ENCODE data around the gene HMCN1. TPM values are rescaled to one million over a fixed set of nuclear protein-coding genes. Genes with fewer than 3 reads are reported as not detected.
"Not testable (repeated sequence)": the region's sequence is repeated elsewhere in the genome, so short reads cannot be mapped to it uniquely, and the experiment has no call there.

Gene HMCN1
- total RNA-seq, 8 experiments from 2014 or later: 0.43 to 56.8 (median 6.8) TPM

DNA sequence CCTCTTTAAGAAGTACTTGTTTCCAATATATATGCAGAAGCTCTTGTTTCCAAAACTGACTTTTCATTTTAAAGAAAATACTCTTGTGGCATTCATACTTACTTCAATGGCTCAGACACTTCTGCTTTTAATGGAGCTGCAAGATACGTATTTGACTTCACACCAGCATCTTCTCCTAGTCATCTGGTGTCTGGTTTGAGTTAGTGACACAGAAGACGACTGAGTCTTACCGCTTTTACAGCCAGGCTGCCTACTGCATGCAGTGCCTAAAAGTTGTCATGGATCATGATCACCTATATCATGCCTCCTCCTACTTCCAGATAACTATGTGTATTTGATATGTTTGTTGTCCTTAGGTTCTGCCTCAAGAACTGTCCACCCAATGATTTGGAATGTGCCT, 455.0 kb downstream of the HMCN1 start:
- no peak for ATAC-seq (replicated peaks in 6 of 8)
- 49 to 100% (median 97%) methylated on average over 1 to 3 of the region's 3 CpGs; no CpG with 5 or more reads in 1 of the 10 experiments for WGBS, 10 experiments
- H3K27ac ChIP-seq: no peak overlapping the region
- in situ Hi-C loops (cut with MboI; ENCODE audit: low pct_unique_long_range_greater_than_20kb in 2 of 9, low sequenced_read_pairs in 9 of 9, unreplicated experiment in 9 of 9): no loop called here
- no peaks in the 10 kb centered on the region for H3K4me1 ChIP-seq (replicated peaks in 1 of 2)
- H3K4me3 ChIP-seq: no peak overlapping the region

DNA sequence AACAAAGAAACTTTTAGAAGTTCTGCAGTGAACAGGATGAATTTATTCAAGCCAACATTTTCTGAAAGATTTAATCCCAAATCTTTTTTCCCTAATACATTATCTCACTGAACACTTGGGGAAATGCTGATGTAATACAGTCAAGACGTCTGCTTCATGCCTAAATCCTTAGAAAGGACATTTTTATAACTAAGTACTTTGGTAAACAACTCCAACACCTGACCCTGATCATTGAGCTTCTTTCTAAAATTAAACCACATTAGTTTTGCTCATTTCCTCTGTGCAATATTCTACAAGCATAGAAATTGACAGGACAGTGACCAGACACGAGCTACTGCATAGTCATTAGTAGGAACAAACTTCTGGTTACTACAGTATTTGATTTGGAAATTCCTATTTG, 457.3 kb downstream of the HMCN1 start:
- no peak overlapping the region for H3K4me3 ChIP-seq
- ATAC-seq (replicated peaks in 6 of 8): no peak
- 40 to 81% (median 63%) methylated on average over 1 to 2 of the region's 2 CpGs; no CpG with 5 or more reads in 2 of the 10 experiments for WGBS, 10 experiments
- no peaks in the 10 kb centered on the region for H3K4me1 ChIP-seq (replicated peaks in 1 of 2)
- in situ Hi-C loops (cut with MboI; ENCODE audit: low pct_unique_long_range_greater_than_20kb in 2 of 9, low sequenced_read_pairs in 9 of 9, unreplicated experiment in 9 of 9): no loop called here
- H3K27ac ChIP-seq: no peak overlapping the region

DNA sequence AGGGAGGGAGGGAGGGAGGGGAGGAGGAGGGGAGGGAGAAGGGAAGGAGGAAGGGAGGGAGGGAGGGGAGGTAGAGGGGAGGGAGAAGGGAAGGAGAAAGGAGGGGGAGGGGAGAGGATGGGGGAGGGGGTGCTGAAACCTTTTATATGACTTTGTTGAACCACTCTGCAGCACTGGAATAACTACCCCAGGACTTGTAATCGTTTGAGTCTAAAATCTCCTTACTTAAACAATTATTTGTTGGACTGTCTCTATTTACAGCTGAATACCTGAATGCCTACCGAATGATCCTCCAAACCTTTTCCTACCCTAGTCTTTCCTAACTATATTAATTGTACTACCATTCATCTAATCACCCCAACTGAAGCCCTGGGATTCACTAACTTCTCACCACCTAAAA, 459.0 kb downstream of the HMCN1 start:
- in situ Hi-C loops (cut with MboI; ENCODE audit: low pct_unique_long_range_greater_than_20kb in 2 of 9, low sequenced_read_pairs in 9 of 9, unreplicated experiment in 9 of 9): no loop called here
- ATAC-seq (replicated peaks in 6 of 8): no peak
- WGBS, 10 experiments: 63 to 100% (median 87%) methylated on average over 1 to 2 of the region's 2 CpGs; no CpG with 5 or more reads in 4 of the 10 experiments
- no peaks in the 10 kb centered on the region for H3K4me1 ChIP-seq (replicated peaks in 1 of 2)
- no peak overlapping the region for H3K27ac ChIP-seq
- H3K4me3 ChIP-seq: no peak overlapping the region

DNA sequence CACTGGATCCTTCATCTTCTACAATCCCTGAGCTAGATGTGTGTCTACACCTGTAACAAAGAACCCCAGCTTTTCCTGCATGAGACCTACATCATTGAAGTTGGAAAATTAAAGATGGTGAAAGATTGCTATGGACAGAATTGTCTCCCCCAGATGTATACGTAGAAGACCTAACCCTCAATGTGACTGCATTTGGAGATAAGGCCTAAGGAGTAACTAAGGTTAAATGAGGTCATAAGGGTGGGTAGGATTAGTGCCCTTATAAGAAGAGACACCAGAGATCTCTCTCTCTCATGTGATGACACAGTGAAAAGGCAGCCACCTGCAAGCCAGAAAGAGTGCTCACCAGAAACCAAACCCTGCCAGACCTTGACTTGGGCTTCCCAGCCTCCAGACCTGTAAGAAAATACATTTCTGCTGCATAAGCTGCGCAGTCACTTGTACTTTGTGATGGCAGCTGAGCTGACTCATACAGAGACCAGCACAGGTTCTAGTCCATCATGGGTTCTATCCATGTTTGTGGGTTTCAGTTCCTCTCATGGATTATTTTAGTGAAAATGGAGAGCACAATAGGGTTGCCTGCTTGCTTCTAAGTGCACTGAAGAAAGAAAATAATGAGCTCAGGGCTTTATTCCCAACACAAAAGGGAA, 460.0 kb downstream of the HMCN1 start:
- WGBS, 10 experiments: 80 to 100% (median 100%) methylated on average over 1 to 2 of the region's 2 CpGs; no CpG with 5 or more reads in 1 of the 10 experiments
- Histone ChIP-seq H3K4me3 (no peak overlapping the region), H3K27ac (no peak overlapping the region), H3K4me1 (replicated peaks in 1 of 2) (no peaks in the 10 kb centered on the region)
- no peak for ATAC-seq (replicated peaks in 6 of 8)
- in situ Hi-C loops (cut with MboI; ENCODE audit: low pct_unique_long_range_greater_than_20kb in 2 of 9, low sequenced_read_pairs in 9 of 9, unreplicated experiment in 9 of 9): no loop called here

DNA sequence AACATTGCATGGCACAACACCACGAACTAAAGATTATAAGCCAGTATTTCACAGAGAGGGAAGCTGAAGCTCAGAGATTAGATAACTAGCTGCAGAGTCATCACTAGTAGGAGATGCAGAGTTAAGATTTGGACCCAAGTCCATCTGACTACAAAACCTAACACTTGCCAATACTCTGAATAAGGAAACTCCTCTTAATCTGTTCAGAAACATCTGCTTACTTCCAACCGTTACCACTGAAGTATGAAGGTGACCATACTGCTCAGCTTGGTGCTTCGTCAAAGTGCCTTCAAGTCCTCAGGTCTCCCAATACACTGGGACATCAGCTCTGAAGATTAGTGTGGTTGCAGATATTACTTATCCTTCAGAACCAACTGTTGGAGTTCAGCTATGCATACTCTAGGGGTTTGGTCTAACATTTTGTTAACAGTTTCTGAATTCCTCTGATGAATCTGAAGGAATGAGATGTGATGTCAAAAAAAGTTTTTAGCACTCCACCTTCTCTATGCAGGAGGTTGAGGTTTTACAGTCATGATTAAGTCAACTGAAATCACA, 461.3 kb downstream of the HMCN1 start:
- in situ Hi-C loops (cut with MboI; ENCODE audit: low pct_unique_long_range_greater_than_20kb in 2 of 9, low sequenced_read_pairs in 9 of 9, unreplicated experiment in 9 of 9): no loop called here
- Histone ChIP-seq H3K4me3 (no peak overlapping the region), H3K4me1 (replicated peaks in 1 of 2) (no peaks in the 10 kb centered on the region), H3K27ac (no peak overlapping the region)
- WGBS, 10 experiments: 13 to 84% (median 66%) methylated on average over 1 to 3 of the region's 3 CpGs
- no peak for ATAC-seq (replicated peaks in 6 of 8)

DNA sequence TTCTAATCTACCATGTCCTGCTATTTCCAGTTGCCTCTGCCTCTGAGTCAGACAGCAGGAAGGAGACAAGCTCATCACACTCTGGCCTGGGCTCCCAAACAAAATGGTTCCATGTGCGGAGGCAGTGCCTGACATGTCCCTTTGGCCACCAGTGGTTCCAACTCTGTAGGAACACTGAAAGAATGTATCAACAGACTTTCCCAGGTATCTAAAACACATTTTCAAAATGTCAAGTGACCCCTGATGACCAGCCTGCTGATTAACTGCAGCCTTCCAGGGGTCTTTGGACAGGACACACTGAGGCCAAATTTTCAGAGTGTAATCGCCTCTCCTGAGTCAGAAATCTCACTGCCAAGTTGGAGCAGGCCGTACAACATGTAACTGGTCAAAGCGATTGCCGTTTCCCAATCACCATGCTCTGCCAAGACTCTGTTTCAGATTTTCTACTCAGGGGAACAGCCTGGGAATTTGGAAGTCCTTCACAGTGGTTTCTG, 468.1 kb downstream of the HMCN1 start:
- in situ Hi-C loops (cut with MboI; ENCODE audit: low pct_unique_long_range_greater_than_20kb in 2 of 9, low sequenced_read_pairs in 9 of 9, unreplicated experiment in 9 of 9): loop anchor here in 7 of 9 experiments (25.0 kb wide), 4 partner anchors 390 to 1390 kb away; partner anchors contain the start of gene HMCN1 (in 3 of the 7)

DNA sequence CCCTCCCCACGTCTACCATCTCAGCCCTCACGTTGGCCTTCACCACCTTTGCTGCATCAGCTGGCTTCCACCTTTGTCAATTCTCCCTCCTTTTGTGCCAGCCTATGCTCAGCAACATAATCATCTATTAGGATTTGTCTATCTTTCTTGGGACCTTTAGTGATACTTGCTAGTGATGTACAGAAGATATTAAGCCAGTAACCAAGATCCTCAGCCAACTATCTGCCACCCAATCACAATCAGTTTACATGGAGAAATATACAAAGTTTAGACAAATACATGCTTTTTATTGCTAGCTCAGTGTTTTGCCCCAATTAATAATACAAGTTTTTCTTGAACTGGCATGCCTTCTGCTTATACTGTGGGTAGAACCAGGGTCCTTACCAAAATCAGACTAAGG, 468.6 kb downstream of the HMCN1 start:
- peaks cover 0 to 7% of the 10 kb centered on the region in 2 donors for H3K4me1 ChIP-seq (replicated peaks in 1 of 2)
- in situ Hi-C loops (cut with MboI; ENCODE audit: low pct_unique_long_range_greater_than_20kb in 2 of 9, low sequenced_read_pairs in 9 of 9, unreplicated experiment in 9 of 9): loop anchor here in 7 of 9 experiments (25.0 kb wide), 4 partner anchors 390 to 1390 kb away; partner anchors contain the start of gene HMCN1 (in 3 of the 7)
- H3K27ac ChIP-seq: no peak overlapping the region
- no peak for ATAC-seq (replicated peaks in 6 of 8)
- H3K4me3 ChIP-seq: no peak overlapping the region
- 20 to 100% (median 20%) methylated on average over 1 to 2 of the region's 2 CpGs; no CpG with 5 or more reads in 7 of the 10 experiments for WGBS, 10 experiments

More for the DNA sequence above, 468.1 kb downstream of the HMCN1 start:
- H3K4me1 ChIP-seq (replicated peaks in 1 of 2): peaks cover 0 to 7% of the 10 kb centered on the region in 2 donors
- 40 to 95% (median 82%) methylated on average over 1 to 5 of the region's 5 CpGs; no CpG with 5 or more reads in 5 of the 10 experiments for WGBS, 10 experiments
- ATAC-seq (replicated peaks in 6 of 8): no peak
- H3K27ac ChIP-seq: no peak overlapping the region
- no peak overlapping the region for H3K4me3 ChIP-seq

DNA sequence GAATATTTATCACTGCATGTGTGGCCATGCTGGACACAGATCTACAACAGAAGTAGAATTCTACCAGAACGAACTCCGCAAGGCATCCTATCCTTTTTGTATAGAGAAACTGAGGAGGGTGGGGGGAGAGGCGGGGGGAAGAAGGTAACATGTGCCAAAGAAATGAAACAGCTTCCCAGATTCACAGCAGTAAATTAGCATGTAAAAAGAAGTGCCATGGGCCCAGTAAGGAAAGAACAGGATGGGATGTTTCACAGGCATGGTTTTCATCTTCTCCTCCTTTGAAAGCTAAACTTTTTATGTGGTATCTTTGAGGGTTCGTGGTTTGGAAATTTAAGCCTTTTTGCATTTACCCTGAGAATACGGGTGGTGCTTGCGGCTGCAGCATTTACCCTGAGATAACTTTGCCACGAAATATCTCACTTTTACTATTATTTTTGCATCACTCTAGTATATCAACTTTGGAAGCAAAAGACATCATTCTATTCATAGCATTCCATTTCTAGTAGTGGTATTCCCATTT, 471.9 kb downstream of the HMCN1 start:
- 32 to 100% (median 65%) methylated on average over 4 to 7 of the region's 7 CpGs; no CpG with 5 or more reads in 1 of the 10 experiments for WGBS, 10 experiments
- peaks cover 0 to 7% of the 10 kb centered on the region in 2 donors for H3K4me1 ChIP-seq (replicated peaks in 1 of 2)
- in situ Hi-C loops (cut with MboI; ENCODE audit: low pct_unique_long_range_greater_than_20kb in 2 of 9, low sequenced_read_pairs in 9 of 9, unreplicated experiment in 9 of 9): loop anchor here in 7 of 9 experiments (25.0 kb wide), 4 partner anchors 394 to 1394 kb away; partner anchors contain the start of gene HMCN1 (in 3 of the 7)
- no peak overlapping the region for H3K27ac ChIP-seq
- ATAC-seq (replicated peaks in 6 of 8): no peak
- H3K4me3 ChIP-seq: no peak overlapping the region

DNA sequence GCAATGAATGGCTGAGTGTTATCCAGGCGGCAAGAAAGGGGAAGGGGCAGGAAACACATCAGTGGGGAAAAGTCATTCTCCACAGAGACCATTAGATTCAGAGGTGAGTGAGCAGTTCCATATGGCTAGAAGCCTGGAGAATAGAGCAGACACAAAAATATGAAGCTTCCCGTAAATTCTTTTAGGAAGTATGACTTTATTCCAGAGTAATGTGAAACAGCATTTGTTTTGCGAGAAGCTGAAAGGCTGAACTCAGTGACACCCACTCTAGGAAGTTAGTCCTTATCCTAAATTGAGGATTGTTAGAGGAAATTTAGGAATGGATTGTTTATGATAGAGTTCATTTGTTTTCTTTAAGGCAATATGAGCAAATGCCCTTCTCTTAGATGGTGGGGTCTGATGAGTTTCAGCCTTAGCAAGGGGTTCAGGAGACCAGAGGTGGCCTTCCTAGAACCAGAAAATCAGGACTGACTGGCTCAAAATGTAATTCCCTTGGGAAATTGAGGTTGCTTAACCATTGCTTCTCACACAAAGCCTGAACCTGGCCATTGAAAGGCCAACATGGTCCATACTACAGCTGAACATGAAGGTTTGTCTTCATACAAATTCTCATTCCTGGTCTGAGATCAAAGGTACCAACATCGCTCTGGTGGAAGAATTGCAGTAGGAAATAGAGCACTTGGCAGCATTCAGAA, 473.3 kb downstream of the HMCN1 start:
- no peak overlapping the region for H3K27ac ChIP-seq
- H3K4me1 ChIP-seq (replicated peaks in 1 of 2): peaks cover 0 to 7% of the 10 kb centered on the region in 2 donors
- 24 to 100% (median 93%) methylated on average over 1 to 4 of the region's 4 CpGs for WGBS, 10 experiments
- no peak for ATAC-seq (replicated peaks in 6 of 8)
- H3K4me3 ChIP-seq: no peak overlapping the region
- in situ Hi-C loops (cut with MboI; ENCODE audit: low pct_unique_long_range_greater_than_20kb in 2 of 9, low sequenced_read_pairs in 9 of 9, unreplicated experiment in 9 of 9): loop anchor here in 7 of 9 experiments (25.0 kb wide), 4 partner anchors 395 to 1395 kb away; partner anchors contain the start of gene HMCN1 (in 3 of the 7)

DNA sequence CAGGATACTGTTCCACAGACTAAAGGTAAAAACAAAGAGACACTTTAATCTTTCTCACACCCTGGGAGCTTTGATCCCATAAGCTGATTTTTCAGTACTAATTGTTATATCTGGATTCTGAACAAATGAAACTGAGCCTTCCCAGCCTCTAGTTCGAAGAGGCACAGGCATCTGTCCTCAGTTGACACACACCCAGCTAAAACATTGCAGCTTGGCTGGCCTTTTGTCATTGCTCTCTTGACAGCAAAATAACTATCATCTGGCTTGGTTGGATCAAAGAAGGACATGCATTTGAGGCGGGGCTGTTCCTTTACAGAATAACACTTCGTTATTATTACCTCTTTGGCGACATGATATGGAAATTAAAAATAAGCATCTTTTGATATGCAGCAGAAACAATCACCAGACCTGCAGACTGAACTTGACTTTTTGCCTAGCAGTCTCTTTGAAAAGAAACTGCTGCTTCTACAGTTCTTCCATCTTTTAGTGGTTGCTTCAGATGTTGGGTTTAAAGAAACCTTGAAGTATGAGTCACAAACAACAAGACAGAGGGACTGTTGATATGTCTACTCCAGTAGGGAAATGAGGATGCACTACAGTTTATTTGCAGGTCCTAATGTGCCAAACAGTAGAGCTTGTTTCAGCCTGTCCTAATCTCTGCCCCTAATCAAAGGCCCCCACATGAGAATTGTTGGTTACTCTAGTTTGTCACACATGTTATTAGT, 474.4 kb downstream of the HMCN1 start:
- H3K4me1 ChIP-seq (replicated peaks in 1 of 2): peaks cover 0 to 7% of the 10 kb centered on the region in 2 donors
- in situ Hi-C loops (cut with MboI; ENCODE audit: low pct_unique_long_range_greater_than_20kb in 2 of 9, low sequenced_read_pairs in 9 of 9, unreplicated experiment in 9 of 9): loop anchor here in 7 of 9 experiments (25.0 kb wide), 4 partner anchors 396 to 1396 kb away; partner anchors contain the start of gene HMCN1 (in 3 of the 7)
- peak in 2 of 8 experiments; percentile 29 to 42 for ATAC-seq (replicated peaks in 6 of 8)
- H3K4me3 ChIP-seq: no peak overlapping the region
- H3K27ac ChIP-seq: no peak overlapping the region
- WGBS, 10 experiments: 0 to 67% (median 51%) methylated on average over 1 to 4 of the region's 4 CpGs

DNA sequence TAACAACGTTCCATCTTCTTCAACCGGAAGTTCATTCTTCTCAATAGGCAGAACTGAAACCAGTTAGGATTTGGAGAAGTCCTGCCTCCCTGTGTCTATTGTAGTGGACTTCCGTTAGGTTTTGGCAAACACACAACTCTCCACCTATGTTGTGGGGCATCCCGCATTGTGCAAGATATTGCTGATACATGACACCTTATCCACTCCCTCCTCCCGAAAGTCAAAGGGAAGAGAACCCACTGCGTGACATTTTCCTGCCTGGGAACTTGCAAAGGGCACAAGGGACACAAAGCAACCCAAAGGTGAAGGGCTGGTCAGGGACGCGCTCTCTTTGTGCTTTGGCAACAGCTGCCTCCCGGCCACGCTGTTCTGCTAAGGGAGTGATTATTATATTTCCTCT, 476.1 kb downstream of the HMCN1 start:
- no peak for ATAC-seq (replicated peaks in 6 of 8)
- in situ Hi-C loops (cut with MboI; ENCODE audit: low pct_unique_long_range_greater_than_20kb in 2 of 9, low sequenced_read_pairs in 9 of 9, unreplicated experiment in 9 of 9): loop anchor here in 7 of 9 experiments (25.0 kb wide), 4 partner anchors 398 to 1398 kb away; partner anchors contain the start of gene HMCN1 (in 3 of the 7)
- Histone ChIP-seq H3K4me1 (replicated peaks in 1 of 2) (peaks cover 0 to 7% of the 10 kb centered on the region in 2 donors), H3K4me3 (no peak overlapping the region), H3K27ac (no peak overlapping the region)
- 80 to 93% (median 90%) methylated on average over 1 to 10 of the region's 10 CpGs for WGBS, 10 experiments

DNA sequence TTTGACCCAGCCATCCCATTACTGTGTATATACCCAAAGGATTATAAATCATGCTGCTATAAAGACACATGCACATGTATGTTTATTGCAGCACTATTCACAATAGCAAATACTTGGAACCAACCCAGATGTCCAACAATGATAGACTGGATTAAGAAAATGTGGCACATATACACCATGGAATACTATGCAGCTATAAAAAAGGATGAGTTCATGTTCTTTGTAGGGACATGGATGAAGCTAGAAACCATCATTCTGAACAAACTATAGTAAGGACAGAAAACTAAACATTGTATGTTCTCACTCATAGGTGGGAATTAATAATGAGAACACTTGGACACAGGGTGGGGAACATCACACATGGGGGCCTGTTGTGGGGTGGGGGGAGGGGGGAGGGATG, 477.4 kb downstream of the HMCN1 start:
- in situ Hi-C loops (cut with MboI; ENCODE audit: low pct_unique_long_range_greater_than_20kb in 2 of 9, low sequenced_read_pairs in 9 of 9, unreplicated experiment in 9 of 9): loop anchor here in 7 of 9 experiments (25.0 kb wide), 4 partner anchors 399 to 1399 kb away; partner anchors contain the start of gene HMCN1 (in 3 of the 7)
- H3K4me1 ChIP-seq (replicated peaks in 1 of 2); ATAC-seq (replicated peaks in 6 of 8): not testable (repeated sequence)

More for the DNA sequence above, 477.4 kb downstream of the HMCN1 start:
- not testable (repeated sequence) for H3K27ac ChIP-seq, H3K4me3 ChIP-seq

Data from motor neuron (in vitro differentiated cells).